Measurements from ENCODE around the gene SPAG16.

DNA sequence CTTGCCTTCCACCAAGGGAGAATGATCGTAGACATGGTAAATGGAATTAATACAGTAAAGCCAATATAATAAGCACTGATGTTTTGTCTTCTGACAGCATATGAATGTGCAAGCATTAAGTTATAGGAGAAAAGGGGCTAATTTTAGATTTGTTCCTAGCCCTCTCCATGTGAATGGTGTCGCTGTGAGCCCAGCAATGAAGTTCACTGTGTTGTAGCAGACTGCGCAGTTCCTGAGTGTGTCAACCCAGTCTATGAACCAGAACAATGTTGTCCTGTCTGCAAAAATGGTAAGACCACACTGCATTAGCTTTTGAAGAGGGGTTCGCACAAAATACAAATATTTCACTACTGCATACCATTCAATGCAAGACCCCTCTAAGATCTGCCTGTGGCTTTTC, 1152.2 kb downstream of the SPAG16 start:
- TF ChIP-seq YY1 (IDR thresholded peaks at IDR 0.05; ENCODE audit: low read depth) (no peak), CREB1 (IDR thresholded peaks at IDR 0.05; ENCODE audit: low read depth) (no peak), EGR1 (IDR thresholded peaks at IDR 0.05) (no peak), NFIC (IDR thresholded peaks at IDR 0.05) (no peak), TAF1 (IDR thresholded peaks at IDR 0.05; ENCODE audit: low read depth) (no peak), RAD21 (IDR thresholded peaks at IDR 0.05; ENCODE audit: low read depth) (no peak)

Measured in Ishikawa (cell line).